Fibroblast of the aortic adventitia (primary cell): ENCODE data around the gene GRAMD1B. TPM values are rescaled to one million over a fixed set of nuclear protein-coding genes. Genes with fewer than 3 reads are reported as not detected.

Experiments
- DNase-seq: peaks from one replicate; pipeline ENCODE4 v3.0.0-alpha.2; 2010; ENCODE audit warnings: low read depth
- H3K4me3 ChIP-seq: 2 replicates; pipeline ENCODE4 v1.5.1; 2011; ENCODE audit warnings: low read depth, mild to moderate bottlenecking, control low read depth, low read length, moderate library complexity
- CTCF ChIP-seq: IDR thresholded peaks from 2 replicates; pipeline ENCODE4 v1.5.1; 2011; ENCODE audit warnings: mild to moderate bottlenecking, low read length, control low read depth, inconsistent platforms; ENCODE audit not compliant: insufficient read depth
- total RNA-seq: library from RNA; depleted of rRNA; stranded (reverse); fragments of >200 nt; gene quantifications from 2 replicates; pipeline ENCODE4 v1.2.3, GENCODE V29; 2012; ENCODE audit warnings: low replicate concordance

GRAMD1B gene
- total RNA-seq, 1 donor, result 11.0 TPM

- DNase-seq, result no peak
- no peak overlapping the region for H3K4me3 ChIP-seq
- no peak for TF ChIP-seq CTCF
Observed at GRCh38 chr11:123388640-123389039, 41.4 kb upstream of the GRAMD1B start.

- no peak for TF ChIP-seq CTCF
- no peak overlapping the region for H3K4me3 ChIP-seq
- DNase-seq, result no peak
Observed at GRCh38 chr11:123390146-123390545, 39.9 kb upstream of the GRAMD1B start.

- TF ChIP-seq CTCF, result no peak
- H3K4me3 ChIP-seq, result no peak overlapping the region
- no peak for DNase-seq
Observed at GRCh38 chr11:123391646-123392348, 38.3 kb upstream of the GRAMD1B start.

GRCh38 chr11:123392431-123392830 lies 37.6 kb upstream of the GRAMD1B start:
- DNase-seq, result no peak
- H3K4me3 ChIP-seq, result no peak overlapping the region
- TF ChIP-seq CTCF, result no peak

GRCh38 chr11:123392844-123393243 lies 37.2 kb upstream of the GRAMD1B start:
- DNase-seq, result peak; percentile 12
- no peak overlapping the region for H3K4me3 ChIP-seq
- TF ChIP-seq CTCF, result no peak

GRCh38 chr11:123393312-123393927 lies 36.6 kb upstream of the GRAMD1B start:
- no peak overlapping the region for H3K4me3 ChIP-seq
- DNase-seq, result no peak
- no peak for TF ChIP-seq CTCF
